ENCODE measurements around the gene FAM124A.

DNA sequence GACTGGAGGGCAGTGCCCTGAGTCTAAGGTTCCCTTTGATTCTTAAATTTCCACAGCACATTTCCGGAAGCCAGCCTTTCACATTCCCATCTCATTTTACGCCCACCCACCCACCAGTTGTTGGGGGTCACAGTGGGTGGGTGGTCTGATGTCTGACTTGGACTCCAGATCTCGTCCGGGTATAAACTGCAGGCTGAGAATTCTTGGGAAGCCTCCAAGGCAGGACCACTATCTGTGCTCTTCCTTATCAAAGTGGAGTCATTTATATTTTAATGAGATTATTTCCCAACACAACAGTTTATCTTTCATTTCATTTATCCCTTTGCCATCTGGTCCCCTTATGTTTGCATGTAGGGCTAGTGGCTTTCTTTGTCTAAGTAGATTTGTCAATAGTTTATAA is 3.6 kb upstream of the FAM124A start:
- TF ChIP-seq GATA2 (IDR thresholded peaks at IDR 0.05; ENCODE audit: low read depth, low read length), result peak; percentile 91
- peak; percentile 81 for TF ChIP-seq GATA3 (IDR thresholded peaks at IDR 0.05; ENCODE audit: low read depth, low read length)

Data from SH-SY5Y (cell line).